Vagina (tissue), 2 donors: ENCODE data around the gene PAQR4. TPM values are rescaled to one million over a fixed set of nuclear protein-coding genes. Genes with fewer than 3 reads are reported as not detected.

Source experiments
- DNase-seq, 2 donors: peaks; one replicate each; pipeline ENCODE4 v3.0.0-alpha.2; 2017; ENCODE audit errors: extremely low spot score in 2 of 2
- H3K27ac ChIP-seq: fragments of 200-600 bp; sonication (generic); one replicate; pipeline ENCODE4 v1.5.1; 2019
- H3K27me3 ChIP-seq: fragments of 200-600 bp; sonication (generic); one replicate; pipeline ENCODE4 v1.5.1; 2019
- H3K36me3 ChIP-seq, 2 donors: fragments of 200-600 bp; sonication (generic); one replicate each; pipeline ENCODE4 v1.5.1; 2017 to 2019
- H3K4me1 ChIP-seq: fragments of 200-600 bp; sonication (generic); one replicate; pipeline ENCODE4 v1.5.1; 2019
- H3K4me3 ChIP-seq, 2 donors: fragments of 200-600 bp; sonication (generic); 1 replicate in 1 of 2; 2 replicates in 1 of 2; pipeline ENCODE4 v1.5.1; 2016 to 2019
- H3K9me3 ChIP-seq: fragments of 200-600 bp; sonication (generic); one replicate; pipeline ENCODE4 v1.5.1; 2019
- POLR2A ChIP-seq, 2 donors: fragments of 450-650 bp; IDR thresholded peaks; one replicate each; pipeline ENCODE4 v1.6.1; 2017; ENCODE audit warnings: antibody characterized with exemption in 2 of 2, mild to moderate bottlenecking in 2 of 2, moderate library complexity in 2 of 2
- POLR2AphosphoS5 ChIP-seq, 2 donors: sonication (generic); formaldehyde crosslinking; IDR thresholded peaks; one replicate each; pipeline ENCODE4 v1.9.0; 2017; ENCODE audit warnings: antibody characterized with exemption in 2 of 2, mild to moderate bottlenecking in 2 of 2, low read depth in 1 of 2; ENCODE audit not compliant: insufficient read depth in 1 of 2
- intact Hi-C: fragments of 100-400 bp; cut with DNase I; formaldehyde crosslinking; loops from one replicate; pipeline ENCODE4 v1.15.1; 2023
- total RNA-seq: library from RNA; depleted of rRNA; stranded (reverse); fragments of >200 nt; gene quantifications from one replicate; pipeline ENCODE4 v1.2.3, GENCODE V29; 2016
- TF ChIP-seq, protein P1 (sequence below), 3 experiments: fragments of 450-650 bp in 2 of 3; fragments of 200-600 bp in 1 of 3; sonication (generic) in 1 of 3; IDR thresholded peaks; one replicate each; pipeline ENCODE4 v1.5.1; 2017 to 2019; ENCODE audit warnings: antibody characterized with exemption in 3 of 3, mild to moderate bottlenecking in 2 of 3, moderate library complexity in 2 of 3

PAQR4 gene
- total RNA-seq, 1 donor from 2014 or later, result 2.7 TPM

DNA sequence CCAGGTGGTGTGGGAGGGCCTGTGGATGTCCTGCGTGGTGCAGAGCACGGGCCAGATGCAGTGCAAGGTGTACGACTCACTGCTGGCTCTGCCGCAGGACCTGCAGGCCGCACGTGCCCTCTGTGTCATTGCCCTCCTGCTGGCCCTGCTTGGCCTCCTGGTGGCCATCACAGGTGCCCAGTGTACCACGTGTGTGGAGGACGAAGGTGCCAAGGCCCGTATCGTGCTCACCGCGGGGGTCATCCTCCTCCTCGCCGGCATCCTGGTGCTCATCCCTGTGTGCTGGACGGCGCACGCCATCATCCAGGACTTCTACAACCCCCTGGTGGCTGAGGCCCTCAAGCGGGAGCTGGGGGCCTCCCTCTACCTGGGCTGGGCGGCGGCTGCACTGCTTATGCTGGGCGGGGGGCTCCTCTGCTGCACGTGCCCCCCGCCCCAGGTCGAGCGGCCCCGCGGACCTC, 44.4 kb downstream of the PAQR4 start:
- Histone ChIP-seq H3K4me1 (no peaks in the 10 kb centered on the region), H3K9me3 (no peaks in the 10 kb centered on the region), H3K27ac (no peak overlapping the region), H3K4me3 (no peak overlapping the region), H3K27me3 (peaks cover 16% of the 10 kb centered on the region), H3K36me3 (no peaks in the 10 kb centered on the region)
- intact Hi-C loops, result no loop called here
- DNase-seq, result no peak
- TF ChIP-seq, protein P1, sequence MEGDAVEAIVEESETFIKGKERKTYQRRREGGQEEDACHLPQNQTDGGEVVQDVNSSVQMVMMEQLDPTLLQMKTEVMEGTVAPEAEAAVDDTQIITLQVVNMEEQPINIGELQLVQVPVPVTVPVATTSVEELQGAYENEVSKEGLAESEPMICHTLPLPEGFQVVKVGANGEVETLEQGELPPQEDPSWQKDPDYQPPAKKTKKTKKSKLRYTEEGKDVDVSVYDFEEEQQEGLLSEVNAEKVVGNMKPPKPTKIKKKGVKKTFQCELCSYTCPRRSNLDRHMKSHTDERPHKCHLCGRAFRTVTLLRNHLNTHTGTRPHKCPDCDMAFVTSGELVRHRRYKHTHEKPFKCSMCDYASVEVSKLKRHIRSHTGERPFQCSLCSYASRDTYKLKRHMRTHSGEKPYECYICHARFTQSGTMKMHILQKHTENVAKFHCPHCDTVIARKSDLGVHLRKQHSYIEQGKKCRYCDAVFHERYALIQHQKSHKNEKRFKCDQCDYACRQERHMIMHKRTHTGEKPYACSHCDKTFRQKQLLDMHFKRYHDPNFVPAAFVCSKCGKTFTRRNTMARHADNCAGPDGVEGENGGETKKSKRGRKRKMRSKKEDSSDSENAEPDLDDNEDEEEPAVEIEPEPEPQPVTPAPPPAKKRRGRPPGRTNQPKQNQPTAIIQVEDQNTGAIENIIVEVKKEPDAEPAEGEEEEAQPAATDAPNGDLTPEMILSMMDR (IDR thresholded peaks at IDR 0.05), result no peak
- TF ChIP-seq POLR2A (IDR thresholded peaks at IDR 0.05) (no peak), POLR2AphosphoS5 (IDR thresholded peaks at IDR 0.05; ENCODE audit: insufficient read depth in 1 of 2, low read depth in 1 of 2) (no peak)

DNA sequence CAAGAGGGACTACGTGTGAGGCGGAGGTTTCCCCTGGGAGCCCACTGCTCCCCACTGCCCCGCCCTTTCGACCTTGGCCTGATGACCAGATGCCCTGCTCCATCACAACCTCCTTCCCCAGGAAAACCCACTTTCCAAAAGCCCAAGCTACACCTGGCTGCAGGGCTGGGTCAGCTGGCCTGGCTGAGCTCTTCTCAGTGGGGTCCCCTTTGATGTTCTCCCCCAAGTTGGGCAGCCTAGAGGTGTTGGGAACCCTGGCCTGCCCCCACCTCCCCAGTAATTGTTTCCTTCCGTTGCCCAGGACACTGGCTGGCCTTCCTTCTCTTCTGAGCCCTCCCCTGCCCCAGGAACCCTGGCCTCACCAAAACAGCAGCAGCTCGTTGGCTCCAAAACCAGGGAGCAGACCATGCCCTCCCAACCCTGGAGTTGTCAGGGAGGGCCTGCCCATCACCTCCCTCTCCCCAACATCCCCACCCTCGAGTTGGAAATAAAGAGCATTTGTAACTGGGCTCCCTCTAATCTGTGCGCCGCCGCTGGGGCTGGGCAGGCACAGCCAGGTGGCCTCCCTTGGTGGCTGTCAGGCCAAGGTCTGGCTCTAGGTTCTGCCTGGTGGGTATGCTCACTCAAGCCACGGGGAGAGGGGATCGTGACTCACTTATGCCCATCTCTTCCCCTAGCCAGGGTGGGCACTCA, 45.0 kb downstream of the PAQR4 start:
- H3K9me3 ChIP-seq, result no peaks in the 10 kb centered on the region
- peaks cover 16% of the 10 kb centered on the region for H3K27me3 ChIP-seq
- H3K27ac ChIP-seq, result no peak overlapping the region
- no peaks in the 10 kb centered on the region for H3K36me3 ChIP-seq
- intact Hi-C loops, result no loop called here
- no peak overlapping the region for H3K4me3 ChIP-seq
- no peak for DNase-seq
- H3K4me1 ChIP-seq, result no peaks in the 10 kb centered on the region
- no peak for TF ChIP-seq POLR2A (IDR thresholded peaks at IDR 0.05)
- no peak for TF ChIP-seq POLR2AphosphoS5 (IDR thresholded peaks at IDR 0.05; ENCODE audit: insufficient read depth in 1 of 2, low read depth in 1 of 2)
- TF ChIP-seq, protein P1 (IDR thresholded peaks at IDR 0.05), result no peak

DNA sequence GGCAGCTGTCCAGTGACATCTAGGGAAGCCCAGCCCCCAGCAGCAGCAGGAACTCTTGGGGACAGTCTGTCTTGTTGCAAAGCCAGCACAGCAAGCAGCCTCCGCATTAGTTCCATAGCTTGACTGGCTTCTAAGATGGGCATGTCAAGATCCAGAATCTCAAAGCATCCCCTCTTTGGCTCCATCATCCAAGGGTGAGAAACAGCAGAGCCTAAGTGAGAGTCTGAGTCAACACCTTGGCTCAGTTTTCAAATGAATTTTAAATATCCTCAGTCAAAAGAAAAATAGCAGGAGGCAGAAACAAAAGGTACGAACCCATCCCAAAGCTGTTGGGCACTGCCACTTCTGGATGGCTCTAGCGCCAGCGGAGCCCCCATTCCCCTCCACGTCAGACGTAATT, 45.8 kb downstream of the PAQR4 start:
- no peaks in the 10 kb centered on the region for H3K36me3 ChIP-seq
- H3K9me3 ChIP-seq, result no peaks in the 10 kb centered on the region
- H3K4me1 ChIP-seq, result peaks cover 5% of the 10 kb centered on the region
- intact Hi-C loops, result no loop called here
- no peak for DNase-seq
- TF ChIP-seq POLR2A (IDR thresholded peaks at IDR 0.05) (no peak), POLR2AphosphoS5 (IDR thresholded peaks at IDR 0.05; ENCODE audit: insufficient read depth in 1 of 2, low read depth in 1 of 2) (no peak)
- TF ChIP-seq, protein P1 (IDR thresholded peaks at IDR 0.05), result no peak
- H3K27me3 ChIP-seq, result peaks cover 16% of the 10 kb centered on the region
- no peak overlapping the region for H3K4me3 ChIP-seq
- H3K27ac ChIP-seq, result no peak overlapping the region

DNA sequence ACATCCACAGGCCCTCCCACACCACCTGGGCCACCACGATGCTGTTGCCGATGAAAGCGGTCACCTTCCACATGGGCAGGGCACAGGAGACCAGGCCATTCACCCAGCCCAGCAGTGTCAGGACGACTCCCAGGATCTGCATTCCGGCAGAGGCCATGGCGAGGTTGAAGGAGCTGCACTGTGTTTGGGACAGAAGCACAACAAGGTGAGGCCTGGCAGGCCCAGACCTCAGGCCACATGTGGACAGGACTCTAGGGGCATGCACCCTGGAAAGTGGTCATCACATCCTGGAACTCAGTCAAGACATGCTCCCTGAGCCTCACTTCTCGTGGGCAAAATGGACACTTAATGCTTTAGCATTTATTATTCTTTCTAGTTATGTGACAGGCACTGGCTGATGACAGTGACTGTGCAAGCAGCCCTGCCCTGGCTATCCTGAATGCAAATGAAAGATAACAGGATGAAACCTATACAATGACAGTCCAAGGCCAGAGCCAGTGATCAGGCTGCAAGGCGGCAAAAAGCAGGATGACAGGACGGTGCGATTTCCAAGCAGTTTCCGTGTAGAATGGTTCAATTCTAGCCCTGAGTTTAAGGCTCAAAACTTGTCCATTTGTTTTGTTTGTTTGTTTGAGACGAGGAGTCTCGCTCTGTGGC, 46.8 kb downstream of the PAQR4 start:
- no peak for DNase-seq

More for the DNA sequence above, 46.8 kb downstream of the PAQR4 start:
- no peak overlapping the region for H3K4me3 ChIP-seq
- no peak overlapping the region for H3K27ac ChIP-seq
- intact Hi-C loops, result no loop called here
- peaks cover 12% of the 10 kb centered on the region for H3K4me1 ChIP-seq
- H3K36me3 ChIP-seq, result no peaks in the 10 kb centered on the region
- TF ChIP-seq, protein P1 (IDR thresholded peaks at IDR 0.05), result no peak
- TF ChIP-seq POLR2AphosphoS5 (IDR thresholded peaks at IDR 0.05; ENCODE audit: insufficient read depth in 1 of 2, low read depth in 1 of 2) (no peak), POLR2A (IDR thresholded peaks at IDR 0.05) (no peak)
- H3K27me3 ChIP-seq, result peaks cover 16% of the 10 kb centered on the region
- H3K9me3 ChIP-seq, result no peaks in the 10 kb centered on the region
